Osteocyte (in vitro differentiated cells): ENCODE results near the gene MBP. TPM values are rescaled to one million over a fixed set of nuclear protein-coding genes. Genes with fewer than 3 reads are reported as not detected.

Experiments
- DNase-seq: peaks from one replicate; pipeline ENCODE4 v3.0.0; 2021; ENCODE audit warnings: mixed read lengths; ENCODE audit not compliant: unreplicated experiment; ENCODE audit errors: extremely low spot score
- H3K27ac Mint-ChIP-seq: one replicate; pipeline ENCODE4 v1.8.0; 2021; ENCODE audit warnings: mild to moderate bottlenecking, mixed read lengths; ENCODE audit not compliant: unreplicated experiment
- H3K27me3 Mint-ChIP-seq: one replicate; pipeline ENCODE4 v1.8.0; 2021; ENCODE audit warnings: mixed read lengths; ENCODE audit not compliant: unreplicated experiment
- H3K36me3 Mint-ChIP-seq: one replicate; pipeline ENCODE4 v1.8.0; 2021; ENCODE audit warnings: mixed read lengths; ENCODE audit not compliant: unreplicated experiment
- H3K4me1 Mint-ChIP-seq: one replicate; pipeline ENCODE4 v1.8.0; 2021; ENCODE audit warnings: mixed read lengths; ENCODE audit not compliant: unreplicated experiment
- H3K4me3 Mint-ChIP-seq: one replicate; pipeline ENCODE4 v1.8.0; 2021; ENCODE audit warnings: mild to moderate bottlenecking, moderate library complexity, mixed read lengths; ENCODE audit not compliant: unreplicated experiment
- H3K9me3 Mint-ChIP-seq: one replicate; pipeline ENCODE4 v1.8.0; 2021; ENCODE audit warnings: mixed read lengths; ENCODE audit not compliant: unreplicated experiment
- CTCF ChIP-seq: fragments of 200-600 bp; sonication (generic); IDR thresholded peaks from 2 replicates; pipeline ENCODE4 v1.5.0; 2021; ENCODE audit warnings: antibody characterized with exemption, mild to moderate bottlenecking, moderate library complexity
- total RNA-seq: library from RNA; stranded (reverse); gene quantifications from 2 replicates; pipeline ENCODE4 v1.2.1, GENCODE V29; 2021

Gene MBP
- total RNA-seq, 1 donor from 2014 or later = 18.6 TPM

- TF ChIP-seq CTCF = peak; percentile 18
- Mint-ChIP-seq H3K4me3 (no peak overlapping the region), H3K36me3 (peaks cover 3% of the 10 kb centered on the region), H3K27ac (no peak overlapping the region), H3K27me3 (peaks cover 2% of the 10 kb centered on the region), H3K9me3 (peaks cover 10% of the 10 kb centered on the region), H3K4me1 (peaks cover 17% of the 10 kb centered on the region)
- no peak for DNase-seq
Measured at GRCh38 chr18:77141401-77142118, 9.0 kb upstream of the MBP start.

- H3K36me3 Mint-ChIP-seq = peaks cover 3% of the 10 kb centered on the region
- H3K9me3 Mint-ChIP-seq = peaks cover 10% of the 10 kb centered on the region
- no peak for TF ChIP-seq CTCF
- peaks cover 2% of the 10 kb centered on the region for H3K27me3 Mint-ChIP-seq
- H3K4me3 Mint-ChIP-seq = no peak overlapping the region
- H3K4me1 Mint-ChIP-seq = peaks cover 10% of the 10 kb centered on the region
- no peak overlapping the region for H3K27ac Mint-ChIP-seq
- no peak for DNase-seq
Measured at GRCh38 chr18:77140439-77141109, 8.0 kb upstream of the MBP start.

GRCh38 chr18:77140030-77140429, 7.4 kb upstream of the MBP start:
- Mint-ChIP-seq H3K9me3 (peaks cover 10% of the 10 kb centered on the region), H3K27ac (no peak overlapping the region), H3K36me3 (peaks cover 3% of the 10 kb centered on the region), H3K4me3 (no peak overlapping the region), H3K4me1 (peaks cover 10% of the 10 kb centered on the region), H3K27me3 (peaks cover 2% of the 10 kb centered on the region)
- no peak for DNase-seq
- no peak for TF ChIP-seq CTCF

- Mint-ChIP-seq H3K9me3 (peaks cover 10% of the 10 kb centered on the region), H3K27ac (no peak overlapping the region), H3K4me1 (peaks cover 10% of the 10 kb centered on the region), H3K4me3 (no peak overlapping the region), H3K36me3 (peaks cover 3% of the 10 kb centered on the region), H3K27me3 (peaks cover 2% of the 10 kb centered on the region)
- no peak for TF ChIP-seq CTCF
- DNase-seq = no peak
Measured at GRCh38 chr18:77139619-77140018, 7.0 kb upstream of the MBP start.

GRCh38 chr18:77138270-77138669, 5.7 kb upstream of the MBP start:
- Mint-ChIP-seq H3K4me1 (peaks cover 21% of the 10 kb centered on the region), H3K36me3 (peaks cover 3% of the 10 kb centered on the region), H3K4me3 (no peak overlapping the region), H3K9me3 (peaks cover 10% of the 10 kb centered on the region), H3K27ac (no peak overlapping the region), H3K27me3 (no peaks in the 10 kb centered on the region)
- TF ChIP-seq CTCF = no peak
- DNase-seq = no peak
